Ishikawa (cell line): ENCODE measurements around the gene MGAT5B.

Experiments
- CEBPB ChIP-seq: IDR thresholded peaks from 2 replicates; pipeline ENCODE4 v1.6.1; 2012
- CREB1 ChIP-seq: IDR thresholded peaks from 2 replicates; pipeline ENCODE4 v1.6.1; 2012; ENCODE audit warnings: low read depth
- EP300 ChIP-seq: IDR thresholded peaks from 2 replicates; pipeline ENCODE4 v1.6.1; 2012; ENCODE audit warnings: borderline replicate concordance
- FOXM1 ChIP-seq: IDR thresholded peaks from 2 replicates; pipeline ENCODE4 v1.6.1; 2012; ENCODE audit warnings: low read depth, borderline replicate concordance
- RAD21 ChIP-seq: IDR thresholded peaks from 2 replicates; pipeline ENCODE4 v1.6.1; 2012; ENCODE audit warnings: low read depth
- TAF1 ChIP-seq: IDR thresholded peaks from 2 replicates; pipeline ENCODE4 v1.6.1; 2012; ENCODE audit warnings: low read depth, mild to moderate bottlenecking
- TEAD4 ChIP-seq: IDR thresholded peaks from 2 replicates; pipeline ENCODE4 v1.6.1; 2012
- YY1 ChIP-seq: IDR thresholded peaks from 2 replicates; pipeline ENCODE4 v1.6.1; 2012; ENCODE audit warnings: low read depth
- ZBTB7A ChIP-seq: IDR thresholded peaks from 2 replicates; pipeline ENCODE4 v1.6.1; 2012; ENCODE audit warnings: low read depth
- TF ChIP-seq, protein P1 (sequence below): IDR thresholded peaks from 2 replicates; pipeline ENCODE4 v1.6.1; 2012
- TF ChIP-seq, protein P2 (sequence below): IDR thresholded peaks from 2 replicates; pipeline ENCODE4 v1.6.1; 2012; ENCODE audit warnings: low read depth, mild to moderate bottlenecking

DNA sequence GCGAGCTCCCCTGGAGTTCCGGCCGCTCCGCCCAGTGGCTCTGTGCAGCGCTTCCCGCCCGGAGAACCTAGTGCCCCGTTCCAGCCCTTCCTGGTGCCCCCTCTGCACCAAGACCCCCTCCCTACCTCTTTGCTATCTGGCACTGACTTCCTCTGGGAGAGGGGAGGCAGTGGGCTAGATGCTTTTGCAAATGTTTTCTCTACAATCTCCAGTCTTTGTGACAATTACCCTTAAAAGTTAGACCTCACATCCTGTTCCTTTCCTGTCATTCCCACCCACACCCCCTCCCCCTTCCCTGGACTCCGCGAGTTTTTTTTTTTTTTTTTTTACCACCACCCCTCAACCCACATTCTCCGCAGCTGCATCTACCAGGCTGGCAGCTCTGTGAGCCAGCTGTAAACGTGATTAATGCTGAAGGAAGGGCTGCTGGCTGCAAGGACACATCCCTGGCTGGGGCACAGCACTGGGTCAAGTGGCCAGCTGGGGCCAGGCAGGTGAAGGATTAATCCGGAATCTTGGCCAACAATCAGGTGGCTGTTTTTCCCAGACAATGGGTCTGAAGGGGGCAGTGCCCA, 101.5 kb downstream of the MGAT5B start:
- TF ChIP-seq EP300, result no peak
- TF ChIP-seq TEAD4, result no peak
- TF ChIP-seq CREB1, result no peak
- no peak for TF ChIP-seq RAD21
- TF ChIP-seq TAF1, result no peak
- TF ChIP-seq CEBPB, result no peak
- no peak for TF ChIP-seq FOXM1
- TF ChIP-seq, protein P1, sequence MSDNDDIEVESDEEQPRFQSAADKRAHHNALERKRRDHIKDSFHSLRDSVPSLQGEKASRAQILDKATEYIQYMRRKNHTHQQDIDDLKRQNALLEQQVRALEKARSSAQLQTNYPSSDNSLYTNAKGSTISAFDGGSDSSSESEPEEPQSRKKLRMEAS, result no peak
- TF ChIP-seq, protein P2, sequence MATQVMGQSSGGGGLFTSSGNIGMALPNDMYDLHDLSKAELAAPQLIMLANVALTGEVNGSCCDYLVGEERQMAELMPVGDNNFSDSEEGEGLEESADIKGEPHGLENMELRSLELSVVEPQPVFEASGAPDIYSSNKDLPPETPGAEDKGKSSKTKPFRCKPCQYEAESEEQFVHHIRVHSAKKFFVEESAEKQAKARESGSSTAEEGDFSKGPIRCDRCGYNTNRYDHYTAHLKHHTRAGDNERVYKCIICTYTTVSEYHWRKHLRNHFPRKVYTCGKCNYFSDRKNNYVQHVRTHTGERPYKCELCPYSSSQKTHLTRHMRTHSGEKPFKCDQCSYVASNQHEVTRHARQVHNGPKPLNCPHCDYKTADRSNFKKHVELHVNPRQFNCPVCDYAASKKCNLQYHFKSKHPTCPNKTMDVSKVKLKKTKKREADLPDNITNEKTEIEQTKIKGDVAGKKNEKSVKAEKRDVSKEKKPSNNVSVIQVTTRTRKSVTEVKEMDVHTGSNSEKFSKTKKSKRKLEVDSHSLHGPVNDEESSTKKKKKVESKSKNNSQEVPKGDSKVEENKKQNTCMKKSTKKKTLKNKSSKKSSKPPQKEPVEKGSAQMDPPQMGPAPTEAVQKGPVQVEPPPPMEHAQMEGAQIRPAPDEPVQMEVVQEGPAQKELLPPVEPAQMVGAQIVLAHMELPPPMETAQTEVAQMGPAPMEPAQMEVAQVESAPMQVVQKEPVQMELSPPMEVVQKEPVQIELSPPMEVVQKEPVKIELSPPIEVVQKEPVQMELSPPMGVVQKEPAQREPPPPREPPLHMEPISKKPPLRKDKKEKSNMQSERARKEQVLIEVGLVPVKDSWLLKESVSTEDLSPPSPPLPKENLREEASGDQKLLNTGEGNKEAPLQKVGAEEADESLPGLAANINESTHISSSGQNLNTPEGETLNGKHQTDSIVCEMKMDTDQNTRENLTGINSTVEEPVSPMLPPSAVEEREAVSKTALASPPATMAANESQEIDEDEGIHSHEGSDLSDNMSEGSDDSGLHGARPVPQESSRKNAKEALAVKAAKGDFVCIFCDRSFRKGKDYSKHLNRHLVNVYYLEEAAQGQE, result no peak
- TF ChIP-seq YY1, result no peak
- TF ChIP-seq ZBTB7A, result no peak
